Common myeloid progenitor, CD34-positive (primary cell): ENCODE results near the gene EDNRA.

Experiments
- CTCF ChIA-PET: fragments of 350-600 bp; sonication (Branson Sonifier 250); formaldehyde crosslinking; loops from one replicate; lab custom pipeline; 2021; ENCODE audit warnings: antibody characterized with exemption; lab: Charles Lee
- POLR2A ChIA-PET: fragments of 350-600 bp; sonication (Branson Sonifier 250); formaldehyde crosslinking; loops from one replicate; lab custom pipeline; 2021; ENCODE audit warnings: antibody characterized with exemption; lab: Charles Lee
- DNase-seq, 3 donors: peaks; one replicate each; pipeline versions ENCODE4 v3.0.0 to v3.0.0-alpha.2; 2013
- H3K27ac ChIP-seq, 2 experiments: 1 replicate in 1 of 2; 2 replicates in 1 of 2; pipeline ENCODE4 v1.7.0; 2013; ENCODE audit warnings: inconsistent platforms in 2 of 2, low read length in 2 of 2, mild to moderate bottlenecking in 2 of 2, low read depth in 1 of 2, moderate library complexity in 1 of 2; ENCODE audit not compliant: severe bottlenecking in 2 of 2, insufficient read depth in 1 of 2, poor library complexity in 1 of 2
- H3K27me3 ChIP-seq, 5 experiments: replicated peaks in 2 of 5; 1 replicate in 3 of 5; 2 replicates in 2 of 5; pipeline versions ENCODE4 v1.6.1 to v1.7.0; 2013; ENCODE audit warnings: low read length in 4 of 5, mild to moderate bottlenecking in 2 of 5, moderate library complexity in 2 of 5, inconsistent platforms in 1 of 5; ENCODE audit not compliant: insufficient read depth in 5 of 5, control insufficient read depth in 4 of 5
- H3K36me3 ChIP-seq, 4 experiments: 1 replicate in 2 of 4; 2 replicates in 2 of 4; pipeline versions ENCODE4 v1.6.1 to v1.7.0; 2013; ENCODE audit warnings: low read length in 3 of 4, control low read depth in 1 of 4, mild to moderate bottlenecking in 1 of 4; ENCODE audit not compliant: control insufficient read depth in 4 of 4, insufficient read depth in 4 of 4
- H3K4me1 ChIP-seq, 4 experiments: 1 replicate in 3 of 4; 2 replicates in 1 of 4; pipeline versions ENCODE4 v1.6.1 to v1.7.1; 2013; ENCODE audit warnings: low read length in 3 of 4, mild to moderate bottlenecking in 3 of 4, control low read depth in 1 of 4, inconsistent platforms in 1 of 4, moderate library complexity in 1 of 4; ENCODE audit not compliant: control insufficient read depth in 4 of 4, insufficient read depth in 4 of 4; ENCODE audit errors: control extremely low read depth in 1 of 4
- H3K4me3 ChIP-seq, 7 experiments: 1 replicate in 4 of 7; 2 replicates in 3 of 7; pipeline versions ENCODE4 v1.5.1 to v1.7.0; 2013; ENCODE audit warnings: mild to moderate bottlenecking in 7 of 7, low read length in 6 of 7, moderate library complexity in 6 of 7, inconsistent platforms in 2 of 7, low read depth in 2 of 7, control low read depth in 1 of 7; ENCODE audit not compliant: insufficient read depth in 4 of 7, control insufficient read depth in 1 of 7; ENCODE audit errors: extremely low read depth in 1 of 7
- H3K9me3 ChIP-seq, 5 experiments: 1 replicate in 4 of 5; 2 replicates in 1 of 5; pipeline versions ENCODE4 v1.6.1 to v1.7.1; 2013; ENCODE audit warnings: low read length in 4 of 5, mild to moderate bottlenecking in 2 of 5, inconsistent platforms in 1 of 5, low read depth in 1 of 5, moderate library complexity in 1 of 5; ENCODE audit not compliant: control insufficient read depth in 4 of 5, insufficient read depth in 2 of 5; ENCODE audit errors: control extremely low read depth in 1 of 5
- WGBS: methylation state at CpG from one replicate; pipeline ENCODE4 v1.1.5; 2013; ENCODE audit not compliant: insufficient coverage; 5-methylcytosine and 5-hydroxymethylcytosine counted together

EDNRA gene

DNA sequence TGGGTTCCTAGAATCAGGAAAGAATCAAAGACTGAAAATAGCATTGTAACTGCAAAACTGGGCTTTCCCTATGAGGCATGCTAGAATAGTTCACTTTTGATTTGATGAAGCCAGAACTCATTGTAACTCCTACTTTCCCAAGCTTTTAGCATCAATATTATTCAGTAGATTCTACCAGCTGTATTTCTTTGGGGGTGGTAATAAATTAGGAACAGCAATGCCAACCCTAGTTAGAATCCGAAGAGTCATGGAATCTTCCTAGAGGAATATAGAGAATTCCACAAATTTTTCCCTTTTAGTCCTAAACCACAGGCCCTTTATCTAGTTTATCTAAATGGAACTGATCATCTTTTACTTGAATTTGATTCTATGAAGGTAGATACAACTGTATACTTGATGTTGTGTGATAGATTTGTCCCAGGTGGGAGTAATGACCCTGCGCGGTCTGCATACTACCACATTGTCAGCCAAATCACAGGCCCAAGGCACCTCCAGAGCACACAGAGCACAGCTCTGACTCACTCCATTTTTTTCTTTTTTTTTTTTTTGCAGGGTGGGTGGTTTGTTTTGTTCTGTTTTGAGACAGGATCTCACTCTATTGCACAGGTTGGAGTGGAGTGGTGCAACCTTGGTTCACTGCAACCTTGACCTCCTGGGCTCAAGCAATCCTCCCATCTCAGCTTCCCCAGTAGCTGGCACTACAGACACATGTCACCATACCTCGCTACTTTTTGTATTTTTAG, 66.6 kb downstream of the EDNRA start:
- POLR2A ChIA-PET: no interaction called here
- Histone ChIP-seq H3K36me3 (no peaks in the 10 kb centered on the region), H3K4me1 (no peaks in the 10 kb centered on the region), H3K27me3 (no peaks in the 10 kb centered on the region), H3K4me3 (no peak overlapping the region), H3K27ac (no peak overlapping the region), H3K9me3 (no peaks in the 10 kb centered on the region)
- CTCF ChIA-PET: no interaction called here
- no peak for DNase-seq
- WGBS: 100% methylated on average over 1 of the region's 4 CpGs

DNA sequence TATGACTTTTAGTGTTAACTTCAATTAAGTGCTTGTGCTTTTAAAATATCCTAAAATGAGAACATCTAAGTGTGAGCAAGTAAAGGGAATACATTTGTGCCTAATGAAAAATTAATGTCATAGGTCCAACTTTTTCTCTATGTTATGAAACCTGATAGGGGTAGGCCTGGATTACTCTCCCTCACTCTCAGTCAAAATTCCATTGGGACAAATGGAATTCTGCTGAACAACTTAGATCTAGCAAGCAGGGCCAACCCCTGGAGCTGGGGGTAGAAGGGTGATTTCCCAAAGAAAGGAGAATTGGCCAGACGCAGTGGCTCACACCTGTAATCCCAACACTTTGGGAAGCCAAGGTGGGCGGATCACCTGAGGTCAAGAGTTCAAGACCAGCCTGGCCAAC, 67.4 kb downstream of the EDNRA start:
- Histone ChIP-seq H3K4me3 (no peak overlapping the region), H3K27me3 (no peaks in the 10 kb centered on the region), H3K27ac (no peak overlapping the region), H3K4me1 (no peaks in the 10 kb centered on the region), H3K36me3 (no peaks in the 10 kb centered on the region), H3K9me3 (peaks cover 0 to 5% (median 0%) of the 10 kb centered on the region in 5 experiments)
- ChIA-PET CTCF (interaction anchor here (0.7 kb wide), 1 partner anchor 1528 kb away, joined by 3 read pairs; no protein-coding TSS in a partner anchor), POLR2A (no interaction called here)
- no peak for DNase-seq
- 100% methylated on average over 1 of the region's 2 CpGs for WGBS

DNA sequence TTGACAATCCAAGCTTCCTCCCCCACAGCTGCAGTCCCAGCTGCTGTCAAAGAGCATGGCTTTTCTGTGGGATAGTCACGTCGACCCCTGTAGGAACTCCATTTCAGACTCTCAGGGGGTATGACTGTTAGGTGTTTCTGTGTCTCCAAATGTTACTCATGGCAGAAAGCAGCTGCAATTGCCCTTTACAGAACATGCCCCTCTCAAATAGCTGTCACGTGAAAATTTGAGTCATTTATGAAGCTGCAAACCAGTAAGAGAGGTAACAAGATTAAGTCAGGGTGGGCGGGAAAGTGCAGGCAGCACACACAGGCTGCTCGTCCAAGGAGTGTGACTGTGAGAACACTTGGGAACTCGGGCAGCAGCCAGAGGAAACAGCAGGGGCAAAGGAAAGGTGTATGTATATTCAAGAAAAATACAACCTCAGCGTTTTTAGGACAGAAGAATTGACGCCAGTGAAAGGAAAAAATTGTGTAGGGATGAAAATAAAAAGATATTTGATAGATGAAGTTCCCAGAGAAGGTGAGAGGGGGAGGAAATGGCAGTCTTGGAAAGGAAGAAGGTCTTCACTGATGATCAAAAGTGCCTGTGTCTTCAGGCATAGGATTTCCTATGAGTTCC, 69.8 kb downstream of the EDNRA start:
- Histone ChIP-seq H3K4me3 (no peak overlapping the region), H3K27ac (no peak overlapping the region), H3K27me3 (no peaks in the 10 kb centered on the region), H3K4me1 (no peaks in the 10 kb centered on the region), H3K36me3 (no peaks in the 10 kb centered on the region), H3K9me3 (peaks cover 0 to 5% (median 0%) of the 10 kb centered on the region in 5 experiments)
- WGBS: 81% methylated on average over 8 of the region's 8 CpGs
- CTCF ChIA-PET: no interaction called here
- POLR2A ChIA-PET: interaction anchor here (0.7 kb wide), 1 partner anchor 24 kb away, joined by 3 read pairs; no protein-coding TSS in a partner anchor
- DNase-seq: no peak

DNA sequence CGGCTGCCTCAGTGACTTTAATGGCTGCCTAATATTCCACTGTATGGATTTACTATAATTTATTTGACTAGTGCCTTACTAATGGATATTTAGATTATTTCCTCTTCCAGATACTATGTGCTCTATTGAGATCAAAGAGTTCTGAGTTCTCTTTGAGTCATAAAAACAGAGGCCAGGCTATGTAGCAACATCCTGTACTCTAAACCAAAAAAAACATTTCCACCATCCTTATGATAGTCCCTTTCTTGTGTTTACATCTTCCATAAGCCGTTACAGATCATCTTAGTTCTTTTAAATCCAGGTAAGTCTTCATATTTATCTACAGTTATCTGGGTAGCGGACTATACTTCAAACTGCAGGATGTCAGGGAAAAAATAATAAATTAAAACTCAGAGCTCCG, 79.7 kb downstream of the EDNRA start:
- Histone ChIP-seq H3K4me1 (no peaks in the 10 kb centered on the region), H3K36me3 (no peaks in the 10 kb centered on the region), H3K9me3 (no peaks in the 10 kb centered on the region), H3K27ac (no peak overlapping the region), H3K4me3 (no peak overlapping the region), H3K27me3 (no peaks in the 10 kb centered on the region)
- no CpG with 5 or more reads among the region's 4 CpGs for WGBS
- CTCF ChIA-PET: no interaction called here
- no peak for DNase-seq
- POLR2A ChIA-PET: no interaction called here

DNA sequence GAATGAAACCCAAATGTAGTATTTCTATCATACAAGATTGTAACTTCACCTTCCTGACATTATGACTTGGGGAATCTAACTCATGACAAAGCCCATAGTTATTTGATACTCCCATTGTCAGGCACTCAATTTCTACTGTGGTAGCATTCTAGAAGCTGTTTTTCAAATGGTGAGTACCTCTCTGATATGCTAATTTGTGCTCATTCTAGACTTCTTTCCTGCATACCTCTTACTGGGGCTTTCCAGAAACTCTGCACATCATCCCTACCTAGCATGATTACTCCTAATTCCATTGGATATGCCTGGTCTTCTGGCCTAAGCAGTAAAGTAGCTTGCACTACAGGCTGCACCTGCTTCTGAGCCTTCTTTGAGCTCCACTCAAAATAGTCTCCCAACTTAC, 85.9 kb downstream of the EDNRA start:
- H3K27ac ChIP-seq: no peak overlapping the region
- peaks cover 0 to 2% (median 0%) of the 10 kb centered on the region in 5 experiments for H3K27me3 ChIP-seq
- ChIA-PET CTCF (no interaction called here), POLR2A (interaction anchor here (0.6 kb wide), 1 partner anchor 50 kb away, joined by 3 read pairs; the partner anchor contains the start of gene TMEM184C)
- DNase-seq: no peak
- H3K36me3 ChIP-seq: no peaks in the 10 kb centered on the region
- H3K4me1 ChIP-seq: no peaks in the 10 kb centered on the region
- H3K4me3 ChIP-seq: no peak overlapping the region
- peaks cover 0 to 3% (median 0%) of the 10 kb centered on the region in 5 experiments for H3K9me3 ChIP-seq

DNA sequence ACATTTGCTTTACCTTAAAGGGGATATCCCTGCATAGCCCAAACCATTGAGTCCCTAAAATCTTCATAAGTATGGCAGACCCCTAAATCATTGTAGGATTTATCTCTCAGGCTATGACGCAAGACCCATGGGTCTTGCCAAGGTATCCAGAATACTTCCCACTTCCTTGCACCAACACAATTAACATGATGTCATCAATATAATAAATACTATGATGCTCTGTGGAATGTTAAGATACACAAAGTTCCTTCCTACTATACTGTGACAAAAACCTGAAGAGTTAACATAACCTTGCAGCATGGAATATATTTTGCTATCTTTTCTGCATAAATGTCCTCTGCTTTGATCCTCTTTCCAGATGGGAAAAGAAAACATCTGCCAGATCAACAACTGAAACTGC, 86.4 kb downstream of the EDNRA start:
- ChIA-PET POLR2A (interaction anchor here (0.6 kb wide), 1 partner anchor 50 kb away, joined by 3 read pairs; the partner anchor contains the start of gene TMEM184C), CTCF (no interaction called here)
- H3K27ac ChIP-seq: no peak overlapping the region
- H3K9me3 ChIP-seq: peaks cover 0 to 3% (median 0%) of the 10 kb centered on the region in 5 experiments
- no CpG with 5 or more reads among the region's 1 CpG for whole genome bisulfite sequencing
- no peaks in the 10 kb centered on the region for H3K36me3 ChIP-seq
- H3K27me3 ChIP-seq: peaks cover 0 to 2% (median 0%) of the 10 kb centered on the region in 5 experiments
- H3K4me3 ChIP-seq: no peak overlapping the region
- DNase-seq: no peak
- H3K4me1 ChIP-seq: no peaks in the 10 kb centered on the region

DNA sequence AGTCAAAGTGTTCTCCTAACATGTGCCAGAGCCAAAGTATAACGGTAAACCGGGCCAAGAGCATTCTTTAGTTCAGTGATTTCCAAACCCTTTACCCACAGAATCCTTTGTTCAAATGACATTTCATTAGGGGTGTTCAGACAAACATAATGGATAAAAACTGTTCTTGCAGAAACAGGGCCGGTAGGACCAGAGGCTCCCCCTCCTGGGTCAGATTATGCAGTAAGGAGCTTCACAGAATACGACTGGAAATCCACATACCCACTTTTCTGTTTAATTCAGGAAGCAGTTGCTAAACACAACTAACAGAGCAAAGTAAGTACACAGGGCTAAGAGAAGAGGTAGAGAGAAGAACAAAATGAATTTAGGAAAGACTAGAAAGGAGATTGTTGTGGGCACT, 89.7 kb downstream of the EDNRA start:
- WGBS: 78% methylated on average over 1 of the region's 4 CpGs
- CTCF ChIA-PET: interaction anchor here (0.7 kb wide), 1 partner anchor 297 kb away, joined by 3 read pairs; no protein-coding TSS in a partner anchor
- H3K4me3 ChIP-seq: no peak overlapping the region
- peaks cover 0 to 3% (median 0%) of the 10 kb centered on the region in 5 experiments for H3K9me3 ChIP-seq
- no peaks in the 10 kb centered on the region for H3K36me3 ChIP-seq
- peaks cover 0 to 2% (median 0%) of the 10 kb centered on the region in 5 experiments for H3K27me3 ChIP-seq
- POLR2A ChIA-PET: no interaction called here
- H3K4me1 ChIP-seq: no peaks in the 10 kb centered on the region
- no peak for DNase-seq
- no peak overlapping the region for H3K27ac ChIP-seq
